Mononuclear cell (primary cell): ENCODE data around the gene NCOA1. TPM values are rescaled to one million over a fixed set of nuclear protein-coding genes. Genes with fewer than 3 reads are reported as not detected.

Source experiments
- H3K27me3 ChIP-seq: 2 replicates; pipeline ENCODE4 v1.6.0; 2011; ENCODE audit warnings: low read length, control low read depth; ENCODE audit not compliant: insufficient read depth
- H3K4me1 ChIP-seq: 2 replicates; pipeline ENCODE4 v1.5.1; 2011; ENCODE audit warnings: mild to moderate bottlenecking, low read length, control low read depth; ENCODE audit not compliant: insufficient read depth
- H3K4me3 ChIP-seq: 2 replicates; pipeline ENCODE4 v1.5.1; 2011; ENCODE audit warnings: mild to moderate bottlenecking, low read length, moderate library complexity
- H3K9me3 ChIP-seq: 2 replicates; pipeline ENCODE4 v1.5.1; 2011; ENCODE audit warnings: low read depth, mild to moderate bottlenecking, control low read depth, low read length
- total RNA-seq: library from RNA; depleted of rRNA; stranded (reverse); fragments of >200 nt; gene quantifications from one replicate; pipeline ENCODE4 v1.2.3, GENCODE V29; 2012

Gene NCOA1
- total RNA-seq, 1 donor = 53.2 TPM

DNA sequence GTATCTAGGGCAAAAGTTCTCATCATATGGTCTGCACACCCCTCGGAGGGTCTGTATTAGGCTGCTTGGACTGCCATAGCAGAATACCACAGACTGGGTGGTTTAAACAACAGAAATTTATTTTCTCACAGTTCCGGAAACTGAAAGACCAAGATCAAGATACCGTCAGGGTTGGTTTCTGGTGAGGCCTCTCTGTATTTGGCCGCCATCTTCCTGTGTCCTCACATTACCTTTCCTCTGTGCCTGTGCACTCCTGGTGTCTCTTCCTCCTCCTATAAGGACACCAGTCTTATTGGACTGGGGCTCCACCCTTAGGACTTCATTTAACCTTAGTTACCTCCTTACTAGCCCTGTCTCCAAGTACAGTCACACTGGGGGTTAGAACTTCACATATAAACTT, 132.5 kb downstream of the NCOA1 start:
- Histone ChIP-seq H3K4me1 (no peaks in the 10 kb centered on the region), H3K27me3 (no peaks in the 10 kb centered on the region), H3K4me3 (no peak overlapping the region), H3K9me3 (no peaks in the 10 kb centered on the region)

DNA sequence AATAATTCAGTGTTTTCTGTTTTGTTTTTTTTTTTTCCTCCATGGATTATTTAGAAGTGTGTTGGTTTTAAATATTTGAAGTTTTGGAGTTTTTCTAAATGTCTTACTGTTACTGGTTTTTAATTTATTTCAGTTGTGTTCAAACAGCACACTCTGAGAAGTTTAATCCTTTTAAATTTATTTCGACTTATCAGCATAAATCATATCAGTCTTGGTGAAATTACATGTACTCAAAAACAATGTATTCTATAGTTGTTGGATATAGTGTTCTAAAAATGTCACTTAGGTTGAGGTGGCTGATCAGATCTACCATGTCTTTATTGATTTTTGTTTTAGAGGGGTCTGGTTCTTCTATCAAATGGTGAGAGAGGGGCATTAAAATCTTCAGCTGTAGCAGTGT, 134.7 kb downstream of the NCOA1 start:
- Histone ChIP-seq H3K4me3 (no peak overlapping the region), H3K4me1 (no peaks in the 10 kb centered on the region), H3K9me3 (no peaks in the 10 kb centered on the region), H3K27me3 (no peaks in the 10 kb centered on the region)

- Histone ChIP-seq H3K4me3 (no peak overlapping the region), H3K27me3 (no peaks in the 10 kb centered on the region), H3K4me1 (no peaks in the 10 kb centered on the region), H3K9me3 (no peaks in the 10 kb centered on the region)
Measured at GRCh38 chr2:24626131-24626530, 135.1 kb downstream of the NCOA1 start.

GRCh38 chr2:24628746-24629145, 137.7 kb downstream of the NCOA1 start:
- no peaks in the 10 kb centered on the region for H3K9me3 ChIP-seq

DNA sequence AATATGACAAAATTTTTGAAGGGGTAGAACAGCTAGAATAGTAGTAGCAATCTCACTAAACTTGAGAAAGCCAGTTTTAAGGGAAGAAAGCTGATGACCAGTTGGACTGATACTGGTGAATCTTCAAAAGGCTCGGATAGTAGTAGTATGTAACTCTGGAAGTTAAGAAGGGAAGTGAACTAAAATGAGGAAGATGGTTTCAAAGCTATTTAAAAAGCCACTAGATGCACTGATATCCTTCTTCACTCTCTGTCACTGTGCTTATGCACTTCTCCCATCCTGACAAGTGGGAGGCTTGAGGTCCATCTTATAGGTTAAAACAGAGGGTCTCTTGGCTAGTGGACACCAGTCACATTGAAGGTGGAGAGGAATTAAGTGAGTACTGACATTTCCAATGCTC, 141.1 kb downstream of the NCOA1 start:
- H3K4me3 ChIP-seq = no peak overlapping the region
- H3K9me3 ChIP-seq = no peaks in the 10 kb centered on the region
- H3K27me3 ChIP-seq = no peaks in the 10 kb centered on the region
- H3K4me1 ChIP-seq = peaks cover 6% of the 10 kb centered on the region

More at GRCh38 chr2:24628746-24629145, 137.7 kb downstream of the NCOA1 start:
- H3K4me1 ChIP-seq = peaks cover 6% of the 10 kb centered on the region
- no peak overlapping the region for H3K4me3 ChIP-seq
- H3K27me3 ChIP-seq = no peaks in the 10 kb centered on the region

DNA sequence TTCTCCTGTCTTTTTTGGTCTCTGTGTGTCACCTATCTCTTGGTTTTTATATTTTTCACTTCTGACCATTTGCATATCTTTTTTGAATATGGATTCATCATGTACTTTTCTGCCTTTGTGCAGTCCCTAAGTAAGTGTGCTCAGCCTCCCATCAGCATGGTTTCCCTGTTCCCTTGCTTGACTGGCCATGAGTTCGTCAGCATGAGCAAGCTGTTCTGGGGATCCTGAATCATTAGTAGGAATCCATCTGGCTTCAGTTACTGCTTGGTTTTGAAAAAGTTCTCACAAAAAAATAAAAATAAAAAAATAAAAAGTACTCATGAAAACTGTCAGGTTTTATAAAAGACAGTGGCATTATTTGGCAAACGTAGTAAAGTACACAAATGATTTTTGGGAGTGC, 144.1 kb downstream of the NCOA1 start:
- no peaks in the 10 kb centered on the region for H3K27me3 ChIP-seq
- no peaks in the 10 kb centered on the region for H3K9me3 ChIP-seq
- H3K4me3 ChIP-seq = no peak overlapping the region
- peaks cover 6% of the 10 kb centered on the region for H3K4me1 ChIP-seq

DNA sequence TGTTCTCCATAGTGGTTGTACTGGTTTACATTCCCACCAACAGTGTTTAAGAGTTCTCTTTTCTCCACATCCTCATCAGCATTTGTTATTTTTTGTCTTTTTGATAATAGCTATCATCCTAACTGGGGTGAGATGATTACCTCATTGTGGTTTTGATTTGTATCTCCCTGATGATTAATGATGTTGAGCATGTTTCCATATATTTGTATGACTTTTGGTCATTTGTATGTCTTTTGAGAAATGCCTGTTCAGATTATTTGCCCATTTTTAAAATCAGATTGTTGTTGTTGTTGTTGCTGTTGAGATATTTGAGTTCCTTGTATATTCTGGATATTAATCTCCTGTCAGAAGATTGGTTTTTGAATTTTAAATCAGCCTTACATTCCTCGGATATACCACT, 147.5 kb downstream of the NCOA1 start:
- H3K4me3 ChIP-seq = no peak overlapping the region
- H3K9me3 ChIP-seq = no peaks in the 10 kb centered on the region
- H3K27me3 ChIP-seq = no peaks in the 10 kb centered on the region
- H3K4me1 ChIP-seq = no peaks in the 10 kb centered on the region

GRCh38 chr2:24642351-24642750, 151.3 kb downstream of the NCOA1 start:
- Histone ChIP-seq H3K27me3 (no peaks in the 10 kb centered on the region), H3K9me3 (no peaks in the 10 kb centered on the region), H3K4me1 (no peaks in the 10 kb centered on the region), H3K4me3 (no peak overlapping the region)

DNA sequence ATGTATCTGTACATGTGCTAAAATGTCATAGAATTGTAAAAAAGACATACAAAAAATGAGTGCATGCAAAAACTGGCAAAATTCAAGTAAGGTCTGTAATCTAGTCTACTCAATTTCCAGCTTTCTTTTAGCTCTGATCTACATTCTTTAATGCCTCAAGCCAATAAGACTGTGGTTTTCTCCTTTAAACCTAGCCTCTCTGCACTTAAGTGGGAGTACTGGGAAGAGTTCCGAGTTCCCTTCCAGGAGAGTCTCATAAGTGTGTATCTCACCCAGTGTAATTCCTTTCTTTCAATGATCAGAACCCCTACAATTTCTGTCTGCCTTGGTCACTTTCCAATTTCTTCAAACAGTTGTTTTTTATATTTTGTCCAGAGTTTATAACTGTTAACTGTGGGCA, 152.0 kb downstream of the NCOA1 start:
- Histone ChIP-seq H3K4me3 (no peak overlapping the region), H3K27me3 (no peaks in the 10 kb centered on the region), H3K4me1 (no peaks in the 10 kb centered on the region), H3K9me3 (no peaks in the 10 kb centered on the region)

- Histone ChIP-seq H3K27me3 (no peaks in the 10 kb centered on the region), H3K4me3 (no peak overlapping the region), H3K9me3 (no peaks in the 10 kb centered on the region), H3K4me1 (no peaks in the 10 kb centered on the region)
Measured at GRCh38 chr2:24644032-24644431, 153.0 kb downstream of the NCOA1 start.

- Histone ChIP-seq H3K4me3 (no peak overlapping the region), H3K27me3 (no peaks in the 10 kb centered on the region), H3K4me1 (peaks cover 8% of the 10 kb centered on the region), H3K9me3 (no peaks in the 10 kb centered on the region)
Measured at GRCh38 chr2:24650997-24651642, 160.1 kb downstream of the NCOA1 start.

DNA sequence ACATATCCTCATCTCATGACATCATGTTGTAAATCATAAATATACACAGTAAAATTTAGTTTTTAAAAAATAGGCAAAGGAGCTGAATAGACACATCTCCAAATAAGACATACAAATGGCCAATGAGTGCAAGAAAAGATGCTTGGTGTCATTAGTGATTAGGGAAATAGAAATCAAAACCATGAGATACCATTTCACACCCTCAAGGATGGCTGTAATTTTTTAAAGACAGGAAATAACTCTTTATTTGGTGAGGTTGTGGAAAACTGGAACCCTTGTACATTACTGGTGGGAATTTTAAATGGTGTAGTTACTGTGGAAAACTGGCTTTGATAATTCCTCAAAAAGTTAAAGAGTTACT, 160.6 kb downstream of the NCOA1 start:
- H3K4me1 ChIP-seq = peaks cover 8% of the 10 kb centered on the region
- no peaks in the 10 kb centered on the region for H3K9me3 ChIP-seq
- H3K4me3 ChIP-seq = no peak overlapping the region
- H3K27me3 ChIP-seq = no peaks in the 10 kb centered on the region

DNA sequence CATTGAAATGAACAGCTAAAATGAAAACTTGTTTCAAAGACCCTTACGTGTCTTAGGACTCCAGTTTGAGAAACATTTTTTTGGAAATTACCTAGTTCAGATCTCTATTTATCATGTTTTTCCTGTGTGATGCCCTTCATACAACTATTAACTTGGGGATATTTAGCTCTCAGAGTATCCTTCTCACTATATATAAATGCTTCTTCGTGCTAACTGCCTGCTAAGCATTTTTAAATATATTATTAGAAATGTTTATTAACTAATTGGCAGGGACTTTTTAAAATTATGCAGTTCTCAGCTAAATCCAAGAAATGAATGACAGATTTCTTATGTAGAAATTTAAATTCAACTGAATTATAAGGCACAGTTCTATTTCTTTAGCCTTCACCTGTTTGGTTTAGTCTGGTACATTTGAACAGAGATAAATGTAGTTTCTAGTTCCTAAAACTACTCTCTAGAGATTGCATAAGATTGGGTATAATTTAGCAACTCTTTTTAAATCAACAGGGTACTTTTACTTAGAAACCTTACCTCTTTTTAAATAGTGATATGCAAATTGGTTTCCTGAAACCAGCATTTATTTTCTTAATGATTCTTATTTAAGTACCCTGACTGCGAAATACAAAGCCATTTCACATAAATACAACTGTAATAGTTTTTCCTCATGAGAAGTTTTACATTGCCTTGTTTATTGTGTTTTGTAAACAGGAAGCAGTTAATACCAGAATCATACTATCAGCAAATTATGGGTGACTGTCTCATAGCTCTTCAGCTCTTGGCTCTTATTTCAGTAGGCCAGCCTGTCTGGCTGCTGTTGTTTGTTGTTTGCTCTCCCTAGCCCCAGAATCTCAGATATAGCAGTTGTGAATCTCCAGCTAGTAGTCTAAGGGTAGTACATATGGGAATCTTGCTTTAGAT, 161.5 kb downstream of the NCOA1 start:
- H3K9me3 ChIP-seq = no peaks in the 10 kb centered on the region
- no peaks in the 10 kb centered on the region for H3K27me3 ChIP-seq
- no peak overlapping the region for H3K4me3 ChIP-seq
- peaks cover 8% of the 10 kb centered on the region for H3K4me1 ChIP-seq

DNA sequence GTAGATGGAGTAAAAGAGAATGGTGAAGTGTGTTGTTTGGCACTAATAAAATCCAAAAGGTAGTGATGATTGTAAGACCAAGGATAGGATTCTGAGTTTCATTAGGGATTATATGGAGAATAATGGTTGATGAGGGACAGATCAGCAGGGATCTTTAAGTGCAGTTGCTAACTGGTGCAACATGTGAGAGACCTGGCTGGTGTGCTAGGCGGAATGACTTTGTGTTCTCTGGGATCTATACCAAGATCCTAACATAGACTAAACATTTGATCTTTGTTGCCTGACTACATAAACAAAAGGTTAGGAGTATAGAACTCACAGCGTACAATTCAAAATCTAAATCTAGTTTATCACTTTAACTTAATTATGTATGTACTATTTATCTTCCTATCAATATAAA, 166.8 kb downstream of the NCOA1 start:
- Histone ChIP-seq H3K4me1 (peaks cover 3% of the 10 kb centered on the region), H3K27me3 (no peaks in the 10 kb centered on the region), H3K9me3 (no peaks in the 10 kb centered on the region), H3K4me3 (no peak overlapping the region)

- Histone ChIP-seq H3K9me3 (no peaks in the 10 kb centered on the region), H3K27me3 (no peaks in the 10 kb centered on the region), H3K4me3 (no peak overlapping the region), H3K4me1 (no peaks in the 10 kb centered on the region)
Measured at GRCh38 chr2:24658531-24659202, 167.6 kb downstream of the NCOA1 start.
